HEK293 (cell line): ENCODE measurements around the gene EVX1.

ENCODE experiments used
- CTCF ChIA-PET: fragments of 350-600 bp; formaldehyde crosslinking; extraction: SDS; loops from one replicate; lab custom pipeline; 2021; ENCODE audit warnings: antibody characterized with exemption; lab: Yijun Ruan, JAX
- POLR2A ChIA-PET: fragments of 300-600 bp; formaldehyde crosslinking; extraction: SDS; loops from one replicate; lab custom pipeline; 2020; ENCODE audit warnings: antibody characterized with exemption, inconsistent platforms; lab: Yijun Ruan, JAX
- H3K27ac ChIP-seq: fragments of 200-500 bp; sonication (Bioruptor generic); 2 replicates; pipeline ENCODE4 v1.5.1; 2014; ENCODE audit warnings: low read depth, low read length, control low read depth, inconsistent platforms; ENCODE audit errors: extremely low read depth
- H3K36me3 ChIP-seq, 2 experiments: fragments of 200-500 bp in 1 of 2; sonication (Bioruptor generic) in 1 of 2; 1 replicate in 1 of 2; 2 replicates in 1 of 2; pipeline ENCODE4 v1.5.1; 2014 to 2017; ENCODE audit warnings: inconsistent platforms in 2 of 2, low read length in 2 of 2; ENCODE audit not compliant: control insufficient read depth in 2 of 2, insufficient read depth in 1 of 2
- H3K4me1 ChIP-seq: fragments of 200-500 bp; sonication (Bioruptor generic); 2 replicates; pipeline ENCODE4 v1.5.1; 2014; ENCODE audit warnings: mild to moderate bottlenecking, low read length, inconsistent platforms; ENCODE audit not compliant: control insufficient read depth, insufficient read depth
- H3K4me3 ChIP-seq: 2 replicates; pipeline ENCODE4 v1.5.1; 2011; ENCODE audit warnings: low read depth, mild to moderate bottlenecking, control low read depth, low read length, moderate library complexity
- H3K9me3 ChIP-seq: fragments of 200-500 bp; sonication (Bioruptor generic); 2 replicates; pipeline ENCODE4 v1.5.1; 2014; ENCODE audit warnings: low read depth, low read length, inconsistent platforms; ENCODE audit not compliant: control insufficient read depth, insufficient read depth
- INSM2 ChIP-seq: fragments of 450-650 bp; formaldehyde crosslinking; IDR thresholded peaks from 2 replicates; pipeline ENCODE4 v1.5.1; 2016; ENCODE audit warnings: missing biosample characterization, missing genetic modification characterization
- KLF16 ChIP-seq: fragments of 450-650 bp; formaldehyde crosslinking; IDR thresholded peaks from 2 replicates; pipeline ENCODE4 v1.5.1; 2017; ENCODE audit warnings: missing biosample characterization, missing genetic modification characterization
- PRDM10 ChIP-seq: fragments of 450-650 bp; formaldehyde crosslinking; IDR thresholded peaks from 2 replicates; pipeline ENCODE4 v1.5.1; 2016; ENCODE audit warnings: missing biosample characterization, missing genetic modification characterization
- PRDM2 ChIP-seq: fragments of 450-650 bp; formaldehyde crosslinking; IDR thresholded peaks from 2 replicates; pipeline ENCODE4 v1.5.1; 2016; ENCODE audit warnings: missing biosample characterization, missing genetic modification characterization, borderline replicate concordance
- SALL2 ChIP-seq: fragments of 450-650 bp; formaldehyde crosslinking; IDR thresholded peaks from 2 replicates; pipeline ENCODE4 v1.5.0; 2017; ENCODE audit warnings: missing biosample characterization, mild to moderate bottlenecking, missing genetic modification characterization, borderline replicate concordance
- SP3 ChIP-seq: fragments of 450-650 bp; formaldehyde crosslinking; IDR thresholded peaks from 2 replicates; pipeline ENCODE4 v1.5.1; 2016; ENCODE audit warnings: missing biosample characterization, missing genetic modification characterization
- YY2 ChIP-seq: fragments of 450-650 bp; formaldehyde crosslinking; IDR thresholded peaks from 2 replicates; pipeline ENCODE4 v1.5.1; 2016; ENCODE audit warnings: missing biosample characterization, missing genetic modification characterization
- ZBTB1 ChIP-seq: fragments of 450-650 bp; formaldehyde crosslinking; IDR thresholded peaks from 2 replicates; pipeline ENCODE4 v1.5.1; 2016; ENCODE audit warnings: missing biosample characterization, missing genetic modification characterization
- ZFHX2 ChIP-seq: fragments of 450-650 bp; formaldehyde crosslinking; conservative IDR thresholded peaks from 2 replicates; pipeline ENCODE4 v1.5.1; 2016; ENCODE audit warnings: missing biosample characterization, missing genetic modification characterization
- ZNF16 ChIP-seq: fragments of 450-650 bp; formaldehyde crosslinking; IDR thresholded peaks from 2 replicates; pipeline ENCODE4 v1.5.1; 2016; ENCODE audit warnings: low read depth, missing biosample characterization, missing genetic modification characterization
- ZNF202 ChIP-seq: fragments of 450-650 bp; formaldehyde crosslinking; IDR thresholded peaks from 2 replicates; pipeline ENCODE4 v1.5.1; 2016; ENCODE audit warnings: missing biosample characterization, missing genetic modification characterization, borderline replicate concordance
- ZNF324 ChIP-seq: fragments of 450-650 bp; formaldehyde crosslinking; IDR thresholded peaks from 2 replicates; pipeline ENCODE4 v1.5.1; 2016; ENCODE audit warnings: missing biosample characterization, missing genetic modification characterization
- ZNF423 ChIP-seq: fragments of 450-650 bp; formaldehyde crosslinking; IDR thresholded peaks from 2 replicates; pipeline ENCODE4 v1.5.1; 2016; ENCODE audit warnings: missing biosample characterization, missing genetic modification characterization
- ZNF488 ChIP-seq: fragments of 450-650 bp; formaldehyde crosslinking; IDR thresholded peaks from 2 replicates; pipeline ENCODE4 v1.5.1; 2016; ENCODE audit warnings: missing biosample characterization, missing genetic modification characterization
- ZNF501 ChIP-seq: fragments of 450-650 bp; formaldehyde crosslinking; IDR thresholded peaks from 2 replicates; pipeline ENCODE4 v1.5.1; 2016; ENCODE audit warnings: missing biosample characterization, missing genetic modification characterization
- ZNF768 ChIP-seq: fragments of 450-650 bp; formaldehyde crosslinking; IDR thresholded peaks from 2 replicates; pipeline ENCODE4 v1.5.1; 2018; ENCODE audit warnings: missing biosample characterization, mild to moderate bottlenecking, missing genetic modification characterization
- ZNF837 ChIP-seq: fragments of 450-650 bp; formaldehyde crosslinking; IDR thresholded peaks from 2 replicates; pipeline ENCODE4 v1.5.1; 2016; ENCODE audit warnings: missing biosample characterization, missing genetic modification characterization
- ZSCAN18 ChIP-seq: fragments of 450-650 bp; formaldehyde crosslinking; IDR thresholded peaks from 2 replicates; pipeline ENCODE4 v1.5.1; 2016; ENCODE audit warnings: missing biosample characterization, missing genetic modification characterization
- TF ChIP-seq, protein P1 (sequence below): fragments of 450-650 bp; IDR thresholded peaks from 2 replicates; pipeline ENCODE4 v1.5.1; 2018; ENCODE audit warnings: missing biosample characterization, mild to moderate bottlenecking, missing genetic modification characterization

EVX1 gene

GRCh38 chr7:27214239-27214950 lies 28.2 kb upstream of the EVX1 start (continued):
- TF ChIP-seq SP3 (tag by site-specific recombination) (no peak), ZBTB1 (tag by site-specific recombination) (no peak), ZNF423 (tag by site-specific recombination) (no peak), ZNF202 (tag by site-specific recombination) (no peak), ZNF16 (tag by site-specific recombination) (no peak), INSM2 (tag by site-specific recombination) (no peak), ZNF768 (tag by site-specific recombination) (no peak), ZSCAN18 (tag by site-specific recombination) (no peak)

DNA sequence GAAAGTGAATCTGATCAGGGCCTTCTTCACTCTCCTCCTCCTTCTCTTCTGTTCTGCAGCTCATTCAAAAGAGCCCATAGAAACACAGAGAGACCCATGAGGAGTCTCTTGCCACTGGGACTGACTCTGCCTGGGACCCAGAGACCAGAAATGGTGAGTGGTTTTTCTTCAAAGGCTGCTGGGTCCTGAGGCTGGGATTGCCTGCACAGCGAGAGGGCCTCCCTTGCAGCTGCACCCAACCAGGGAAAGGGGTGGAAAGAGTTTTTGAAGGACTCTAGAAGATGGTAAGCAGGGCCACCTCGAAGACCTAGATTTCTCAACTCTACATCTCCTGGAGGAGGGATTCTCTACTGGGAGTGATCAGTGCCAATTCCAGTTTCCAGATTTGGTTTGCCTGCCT lies 27.2 kb upstream of the EVX1 start:
- peaks cover 4% of the 10 kb centered on the region; the same call in 1 of the 2 replicates for H3K4me1 ChIP-seq
- no peak overlapping the region for H3K27ac ChIP-seq
- POLR2A ChIA-PET, result no interaction called here
- CTCF ChIA-PET, result interaction anchor here (1.6 kb wide), 1 partner anchor 20 kb away, joined by 3 read pairs; no protein-coding TSS in a partner anchor
- H3K36me3 ChIP-seq, result no peaks in the 10 kb centered on the region
- no peak overlapping the region for H3K4me3 ChIP-seq
- H3K9me3 ChIP-seq, result no peaks in the 10 kb centered on the region
- TF ChIP-seq YY2 (tag by site-specific recombination) (no peak), ZNF324 (tag by site-specific recombination) (no peak), PRDM2 (no peak), ZNF837 (tag by site-specific recombination) (no peak), PRDM10 (tag by site-specific recombination) (no peak), KLF16 (tag by site-specific recombination) (no peak), ZNF488 (tag by site-specific recombination) (no peak), ZNF501 (tag by site-specific recombination) (no peak), ZFHX2 (tag by site-specific recombination) (no peak), SALL2 (tag by site-specific recombination) (no peak)
- TF ChIP-seq, protein P1, sequence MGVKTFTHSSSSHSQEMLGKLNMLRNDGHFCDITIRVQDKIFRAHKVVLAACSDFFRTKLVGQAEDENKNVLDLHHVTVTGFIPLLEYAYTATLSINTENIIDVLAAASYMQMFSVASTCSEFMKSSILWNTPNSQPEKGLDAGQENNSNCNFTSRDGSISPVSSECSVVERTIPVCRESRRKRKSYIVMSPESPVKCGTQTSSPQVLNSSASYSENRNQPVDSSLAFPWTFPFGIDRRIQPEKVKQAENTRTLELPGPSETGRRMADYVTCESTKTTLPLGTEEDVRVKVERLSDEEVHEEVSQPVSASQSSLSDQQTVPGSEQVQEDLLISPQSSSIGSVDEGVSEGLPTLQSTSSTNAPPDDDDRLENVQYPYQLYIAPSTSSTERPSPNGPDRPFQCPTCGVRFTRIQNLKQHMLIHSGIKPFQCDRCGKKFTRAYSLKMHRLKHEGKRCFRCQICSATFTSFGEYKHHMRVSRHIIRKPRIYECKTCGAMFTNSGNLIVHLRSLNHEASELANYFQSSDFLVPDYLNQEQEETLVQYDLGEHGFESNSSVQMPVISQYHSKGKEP (tag by site-specific recombination), result no peak
